B cell (primary cell): ENCODE data around the gene ARL6IP5. TPM values are rescaled to one million over a fixed set of nuclear protein-coding genes. Genes with fewer than 3 reads are reported as not detected.

ENCODE experiments used
- ATAC-seq: fragments of 200-7000 bp; cut with Tn5 transposase; one replicate; pipeline ENCODE4 v1.10.0; 2021; ENCODE audit warnings: low read depth, mild to moderate bottlenecking, moderate number of reproducible peaks, moderate library complexity
- CTCF ChIA-PET: fragments of 350-600 bp; sonication (Branson Sonifier 250); formaldehyde crosslinking; loops from one replicate; lab custom pipeline; 2021; ENCODE audit warnings: antibody characterized with exemption, inconsistent platforms; lab: Charles Lee
- POLR2A ChIA-PET: fragments of 350-600 bp; sonication (Branson Sonifier 250); formaldehyde crosslinking; loops from one replicate; lab custom pipeline; 2021; ENCODE audit warnings: antibody characterized with exemption; lab: Charles Lee
- DNase-seq: peaks from one replicate; pipeline ENCODE4 v3.0.0; 2013
- H2AFZ ChIP-seq: 2 replicates; pipeline ENCODE4 v1.6.1; 2012; ENCODE audit warnings: mild to moderate bottlenecking, low read depth, low read length; ENCODE audit not compliant: insufficient read depth, poor library complexity, severe bottlenecking
- H3K27ac ChIP-seq, 2 donors: 1 replicate in 1 of 2; 2 replicates in 1 of 2; pipeline ENCODE4 v1.5.1; 2012 to 2013; ENCODE audit warnings: low read length in 2 of 2, mild to moderate bottlenecking in 2 of 2, moderate library complexity in 1 of 2
- H3K27me3 ChIP-seq, 4 experiments: fragments of 200-600 bp in 1 of 4; sonication (generic) in 1 of 4; replicated peaks in 1 of 4; 1 replicate in 2 of 4; 2 replicates in 2 of 4; pipeline versions ENCODE4 v1.6.1 to v1.7.0; 2013 to 2016; ENCODE audit warnings: low read length in 3 of 4, mild to moderate bottlenecking in 2 of 4, mixed read lengths in 1 of 4, moderate library complexity in 1 of 4; ENCODE audit not compliant: insufficient read depth in 4 of 4, control insufficient read depth in 3 of 4; ENCODE audit errors: control extremely low read depth in 1 of 4
- H3K36me3 ChIP-seq, 2 experiments: replicated peaks in 1 of 2; 1 replicate in 1 of 2; 2 replicates in 1 of 2; pipeline versions ENCODE4 v1.6.1 to v1.7.1; 2013; ENCODE audit warnings: low read length in 1 of 2; ENCODE audit not compliant: insufficient read depth in 2 of 2, control insufficient read depth in 1 of 2; ENCODE audit errors: control extremely low read depth in 1 of 2, extremely low read depth in 1 of 2
- H3K4me1 ChIP-seq, 2 donors: fragments of 200-600 bp in 1 of 2; sonication (generic) in 1 of 2; 1 replicate in 1 of 2; 2 replicates in 1 of 2; pipeline versions ENCODE4 v1.5.1 to v1.6.1; 2013 to 2017; ENCODE audit warnings: low read length in 2 of 2; ENCODE audit not compliant: control insufficient read depth in 2 of 2, insufficient read depth in 2 of 2
- H3K4me2 ChIP-seq: replicated peaks from 2 replicates; pipeline ENCODE3; 2012; ENCODE audit warnings: mild to moderate bottlenecking, low read depth, low read length; ENCODE audit not compliant: poor library complexity, severe bottlenecking
- H3K4me3 ChIP-seq, 5 experiments: fragments of 200-600 bp in 1 of 5; sonication (generic) in 1 of 5; 1 replicate in 3 of 5; 2 replicates in 2 of 5; pipeline versions ENCODE4 v1.5.1 to v1.7.0; 2011 to 2016; ENCODE audit warnings: low read length in 4 of 5, mild to moderate bottlenecking in 4 of 5, low read depth in 2 of 5, control low read depth in 1 of 5, moderate library complexity in 1 of 5; ENCODE audit not compliant: insufficient read depth in 1 of 5; ENCODE audit errors: control extremely low read depth in 1 of 5, extremely low read depth in 1 of 5
- H3K79me2 ChIP-seq: fragments of 200-600 bp; sonication (generic); one replicate; pipeline ENCODE4 v1.6.0; 2016; ENCODE audit warnings: low read length; ENCODE audit not compliant: control insufficient read depth, insufficient read depth
- H3K9ac ChIP-seq: fragments of 200-600 bp; sonication (generic); 2 replicates; pipeline ENCODE4 v1.6.1; 2017; ENCODE audit warnings: mild to moderate bottlenecking, low read length, moderate library complexity
- H3K9me3 ChIP-seq, 3 donors: one replicate each; pipeline versions ENCODE4 v1.6.1 to v1.7.1; 2013; ENCODE audit warnings: low read length in 2 of 3; ENCODE audit not compliant: control insufficient read depth in 2 of 3, insufficient read depth in 1 of 3; ENCODE audit errors: control extremely low read depth in 1 of 3
- H4K20me1 ChIP-seq: 2 replicates; pipeline ENCODE4 v1.6.0; 2012; ENCODE audit warnings: mild to moderate bottlenecking, low read length; ENCODE audit not compliant: insufficient read depth, control insufficient read depth, poor library complexity, severe bottlenecking
- H3K27ac Mint-ChIP-seq: one replicate; pipeline ENCODE4 v1.8.0; 2021; ENCODE audit warnings: mixed read lengths
- H3K27me3 Mint-ChIP-seq: one replicate; pipeline ENCODE4 v1.8.0; 2021; ENCODE audit warnings: mixed read lengths
- H3K4me1 Mint-ChIP-seq: one replicate; pipeline ENCODE4 v1.8.0; 2021; ENCODE audit warnings: mixed read lengths
- H3K4me3 Mint-ChIP-seq: one replicate; pipeline ENCODE4 v1.8.0; 2021; ENCODE audit warnings: mixed read lengths
- H3K9me3 Mint-ChIP-seq: one replicate; pipeline ENCODE4 v1.8.0; 2022; ENCODE audit warnings: mixed read lengths; ENCODE audit not compliant: insufficient read depth
- EZH2 ChIP-seq: IDR thresholded peaks from 2 replicates; pipeline ENCODE4 v1.6.1; 2012; ENCODE audit warnings: borderline replicate concordance, low read depth, mild to moderate bottlenecking, moderate library complexity, low read length; ENCODE audit not compliant: insufficient read depth, poor library complexity, severe bottlenecking
- WGBS: methylation state at CpG from one replicate; pipeline ENCODE4 v1.1.5; 2013; ENCODE audit warnings: missing lambda C conversion rate; ENCODE audit not compliant: insufficient coverage; 5-methylcytosine and 5-hydroxymethylcytosine counted together
- intact Hi-C: fragments of 100-400 bp; cut with micrococcal nuclease; formaldehyde crosslinking; loops from one replicate; pipeline ENCODE4 v1.10.0; 2022
- polyA plus RNA-seq: library from polyadenylated mRNA; depleted of rRNA; stranded (reverse); fragments of >200 nt; gene quantifications from 2 replicates; pipeline ENCODE4 v1.2.3, GENCODE V29; 2012
- total RNA-seq, 2 donors: library from RNA; stranded (reverse); fragments of 120-200 nt in 1 of 2; gene quantifications; 1 replicate in 1 of 2; 2 replicates in 1 of 2; pipeline versions ENCODE4 v1.2.3 to v1.2.4, GENCODE V29; 2013 to 2022
- TF ChIP-seq, protein P1 (sequence below): fragments of 200-600 bp; IDR thresholded peaks from one replicate; pipeline ENCODE4 v1.8.0; 2022; ENCODE audit warnings: antibody characterized with exemption, mild to moderate bottlenecking

The ARL6IP5 gene
- total and polyA plus RNA-seq, 2 donors (not counting 1 experiment from before 2014, with no cell fraction given) = 39.5 to 89.1 TPM

DNA sequence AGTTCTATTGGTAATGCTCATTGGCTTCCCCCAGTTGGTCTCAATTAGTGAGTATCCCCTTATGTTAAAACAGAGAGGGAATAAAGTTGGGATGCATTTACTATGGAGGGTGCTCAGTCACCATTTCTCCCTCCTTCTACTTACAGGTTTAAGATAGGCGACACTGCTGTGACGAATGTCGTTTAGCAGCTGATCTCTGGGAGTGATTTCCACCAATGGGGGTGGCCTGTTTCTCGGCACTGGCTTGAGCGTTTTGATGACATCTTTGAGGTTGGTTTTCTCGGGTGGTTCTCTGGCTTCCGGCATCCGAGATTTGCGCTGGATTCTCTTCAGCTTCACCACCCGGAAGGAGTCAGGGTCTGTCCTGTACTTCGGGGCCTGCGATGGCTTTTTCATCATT lies 33.8 kb downstream of the ARL6IP5 start:
- Histone ChIP-seq H4K20me1 (no peaks in the 10 kb centered on the region), H3K9ac (no peak overlapping the region), H3K4me1 (no peaks in the 10 kb centered on the region), H3K27ac (no peak overlapping the region), H3K36me3 (no peaks in the 10 kb centered on the region), H3K4me2 (no peak overlapping the region), H3K9me3 (no peaks in the 10 kb centered on the region), H3K79me2 (no peaks in the 10 kb centered on the region), H3K27me3 (no peaks in the 10 kb centered on the region), H3K4me3 (no peak overlapping the region), H2AFZ (no peak overlapping the region)
- H3K27ac Mint-ChIP-seq = no peak overlapping the region
- H3K4me1 Mint-ChIP-seq = peaks cover 5% of the 10 kb centered on the region
- H3K9me3 Mint-ChIP-seq = no peaks in the 10 kb centered on the region
- intact Hi-C loops = no loop called here
- DNase-seq (no peak), ATAC-seq (no peak)
- no peak for TF ChIP-seq EZH2
- TF ChIP-seq, protein P1, sequence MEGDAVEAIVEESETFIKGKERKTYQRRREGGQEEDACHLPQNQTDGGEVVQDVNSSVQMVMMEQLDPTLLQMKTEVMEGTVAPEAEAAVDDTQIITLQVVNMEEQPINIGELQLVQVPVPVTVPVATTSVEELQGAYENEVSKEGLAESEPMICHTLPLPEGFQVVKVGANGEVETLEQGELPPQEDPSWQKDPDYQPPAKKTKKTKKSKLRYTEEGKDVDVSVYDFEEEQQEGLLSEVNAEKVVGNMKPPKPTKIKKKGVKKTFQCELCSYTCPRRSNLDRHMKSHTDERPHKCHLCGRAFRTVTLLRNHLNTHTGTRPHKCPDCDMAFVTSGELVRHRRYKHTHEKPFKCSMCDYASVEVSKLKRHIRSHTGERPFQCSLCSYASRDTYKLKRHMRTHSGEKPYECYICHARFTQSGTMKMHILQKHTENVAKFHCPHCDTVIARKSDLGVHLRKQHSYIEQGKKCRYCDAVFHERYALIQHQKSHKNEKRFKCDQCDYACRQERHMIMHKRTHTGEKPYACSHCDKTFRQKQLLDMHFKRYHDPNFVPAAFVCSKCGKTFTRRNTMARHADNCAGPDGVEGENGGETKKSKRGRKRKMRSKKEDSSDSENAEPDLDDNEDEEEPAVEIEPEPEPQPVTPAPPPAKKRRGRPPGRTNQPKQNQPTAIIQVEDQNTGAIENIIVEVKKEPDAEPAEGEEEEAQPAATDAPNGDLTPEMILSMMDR = no peak
- CTCF ChIA-PET = interaction anchor here (1.1 to 3.8 kb wide), 4 partner anchors 13 to 42 kb away, joined by 3 to 25 read pairs (median 5); no protein-coding TSS in a partner anchor
- H3K27me3 Mint-ChIP-seq = no peaks in the 10 kb centered on the region
- POLR2A ChIA-PET = no interaction called here
- no peak overlapping the region for H3K4me3 Mint-ChIP-seq
- 97% methylated on average over 12 of the region's 12 CpGs for WGBS

DNA sequence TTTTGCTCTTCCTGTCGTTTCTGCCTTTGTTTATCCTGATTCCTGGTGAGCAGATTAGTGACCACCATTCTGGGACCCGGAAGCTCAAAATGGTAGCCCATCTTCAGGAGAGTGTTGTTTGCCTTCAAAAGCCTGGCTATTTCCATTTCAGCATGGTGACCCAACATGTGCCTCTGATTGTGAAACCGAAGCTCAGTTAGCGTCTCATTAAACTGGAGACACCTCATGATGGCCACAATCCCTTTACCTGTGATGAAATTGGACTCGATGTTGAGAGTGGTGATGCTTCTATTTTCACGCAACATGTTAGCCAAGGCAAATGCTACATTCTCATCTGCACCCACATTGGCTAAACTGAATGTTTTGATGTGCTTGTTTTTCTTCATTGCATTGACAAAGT lies 34.4 kb downstream of the ARL6IP5 start:
- H2AFZ ChIP-seq = no peak overlapping the region
- no peaks in the 10 kb centered on the region for H4K20me1 ChIP-seq
- H3K4me1 Mint-ChIP-seq = peaks cover 5% of the 10 kb centered on the region
- H3K9ac ChIP-seq = no peak overlapping the region
- H3K27me3 ChIP-seq = no peaks in the 10 kb centered on the region
- intact Hi-C loops = no loop called here
- H3K4me3 ChIP-seq = no peak overlapping the region
- no peak overlapping the region for H3K27ac Mint-ChIP-seq
- 98% methylated on average over 4 of the region's 6 CpGs for WGBS
- no peaks in the 10 kb centered on the region for H3K9me3 ChIP-seq
- no peaks in the 10 kb centered on the region for H3K9me3 Mint-ChIP-seq
- no peaks in the 10 kb centered on the region for H3K4me1 ChIP-seq
- H3K4me2 ChIP-seq = no peak overlapping the region
- no peaks in the 10 kb centered on the region for H3K27me3 Mint-ChIP-seq
- H3K36me3 ChIP-seq = no peaks in the 10 kb centered on the region
- TF ChIP-seq, protein P1 = no peak
- TF ChIP-seq EZH2 = no peak
- no peak for ATAC-seq
- CTCF ChIA-PET = interaction anchor here (1.1 to 3.8 kb wide), 5 partner anchors 14 to 67 kb away, joined by 3 to 25 read pairs (median 4); partner anchors contain the start of gene TMF1
- POLR2A ChIA-PET = no interaction called here
- H3K27ac ChIP-seq = no peak overlapping the region
- no peak overlapping the region for H3K4me3 Mint-ChIP-seq
- no peak for DNase-seq
- H3K79me2 ChIP-seq = no peaks in the 10 kb centered on the region
